Body of pancreas (tissue), 4 donors: Measurements from ENCODE around the gene CYGB.

ENCODE experiments used
- CTCF ChIP-seq, 7 experiments: fragments of 450-650 bp in 4 of 7; fragments of 200-600 bp in 3 of 7; sonication (generic) in 3 of 7; IDR thresholded peaks; one replicate each; pipeline ENCODE4 v1.5.1; 2016 to 2019; ENCODE audit warnings: antibody characterized with exemption in 7 of 7
- POLR2A ChIP-seq, 3 donors: fragments of 450-650 bp; IDR thresholded peaks; one replicate each; pipeline ENCODE4 v1.6.1; 2016; ENCODE audit warnings: antibody characterized with exemption in 3 of 3, mild to moderate bottlenecking in 2 of 3

- TF ChIP-seq CTCF (IDR thresholded peaks at IDR 0.05): no peak
- no peak for TF ChIP-seq POLR2A (IDR thresholded peaks at IDR 0.05)
Observed at GRCh38 chr17:76578376-76578775, 40.9 kb upstream of the CYGB start.
